B cell (primary cell): ENCODE measurements around the gene RGS7. TPM values are rescaled to one million over a fixed set of nuclear protein-coding genes. Genes with fewer than 3 reads are reported as not detected.

Experiments used
- ATAC-seq: fragments of 200-7000 bp; cut with Tn5 transposase; one replicate; pipeline ENCODE4 v1.10.0; 2021; ENCODE audit warnings: low read depth, mild to moderate bottlenecking, moderate number of reproducible peaks, moderate library complexity
- CTCF ChIA-PET: fragments of 350-600 bp; sonication (Branson Sonifier 250); formaldehyde crosslinking; loops from one replicate; lab custom pipeline; 2021; ENCODE audit warnings: antibody characterized with exemption, inconsistent platforms; lab: Charles Lee
- POLR2A ChIA-PET: fragments of 350-600 bp; sonication (Branson Sonifier 250); formaldehyde crosslinking; loops from one replicate; lab custom pipeline; 2021; ENCODE audit warnings: antibody characterized with exemption; lab: Charles Lee
- DNase-seq: peaks from one replicate; pipeline ENCODE4 v3.0.0; 2013
- H2AFZ ChIP-seq: 2 replicates; pipeline ENCODE4 v1.6.1; 2012; ENCODE audit warnings: mild to moderate bottlenecking, low read depth, low read length; ENCODE audit not compliant: insufficient read depth, poor library complexity, severe bottlenecking
- H3K27ac ChIP-seq, 2 donors: 1 replicate in 1 of 2; 2 replicates in 1 of 2; pipeline ENCODE4 v1.5.1; 2012 to 2013; ENCODE audit warnings: low read length in 2 of 2, mild to moderate bottlenecking in 2 of 2, moderate library complexity in 1 of 2
- H3K27me3 ChIP-seq, 4 experiments: fragments of 200-600 bp in 1 of 4; sonication (generic) in 1 of 4; replicated peaks in 1 of 4; 1 replicate in 2 of 4; 2 replicates in 2 of 4; pipeline versions ENCODE4 v1.6.1 to v1.7.0; 2013 to 2016; ENCODE audit warnings: low read length in 3 of 4, mild to moderate bottlenecking in 2 of 4, mixed read lengths in 1 of 4, moderate library complexity in 1 of 4; ENCODE audit not compliant: insufficient read depth in 4 of 4, control insufficient read depth in 3 of 4; ENCODE audit errors: control extremely low read depth in 1 of 4
- H3K36me3 ChIP-seq, 2 experiments: replicated peaks in 1 of 2; 1 replicate in 1 of 2; 2 replicates in 1 of 2; pipeline versions ENCODE4 v1.6.1 to v1.7.1; 2013; ENCODE audit warnings: low read length in 1 of 2; ENCODE audit not compliant: insufficient read depth in 2 of 2, control insufficient read depth in 1 of 2; ENCODE audit errors: control extremely low read depth in 1 of 2, extremely low read depth in 1 of 2
- H3K4me1 ChIP-seq, 2 donors: fragments of 200-600 bp in 1 of 2; sonication (generic) in 1 of 2; 1 replicate in 1 of 2; 2 replicates in 1 of 2; pipeline versions ENCODE4 v1.5.1 to v1.6.1; 2013 to 2017; ENCODE audit warnings: low read length in 2 of 2; ENCODE audit not compliant: control insufficient read depth in 2 of 2, insufficient read depth in 2 of 2
- H3K4me2 ChIP-seq: replicated peaks from 2 replicates; pipeline ENCODE3; 2012; ENCODE audit warnings: mild to moderate bottlenecking, low read depth, low read length; ENCODE audit not compliant: poor library complexity, severe bottlenecking
- H3K4me3 ChIP-seq, 5 experiments: fragments of 200-600 bp in 1 of 5; sonication (generic) in 1 of 5; 1 replicate in 3 of 5; 2 replicates in 2 of 5; pipeline versions ENCODE4 v1.5.1 to v1.7.0; 2011 to 2016; ENCODE audit warnings: low read length in 4 of 5, mild to moderate bottlenecking in 4 of 5, low read depth in 2 of 5, control low read depth in 1 of 5, moderate library complexity in 1 of 5; ENCODE audit not compliant: insufficient read depth in 1 of 5; ENCODE audit errors: control extremely low read depth in 1 of 5, extremely low read depth in 1 of 5
- H3K79me2 ChIP-seq: fragments of 200-600 bp; sonication (generic); one replicate; pipeline ENCODE4 v1.6.0; 2016; ENCODE audit warnings: low read length; ENCODE audit not compliant: control insufficient read depth, insufficient read depth
- H3K9ac ChIP-seq: fragments of 200-600 bp; sonication (generic); 2 replicates; pipeline ENCODE4 v1.6.1; 2017; ENCODE audit warnings: mild to moderate bottlenecking, low read length, moderate library complexity
- H3K9me3 ChIP-seq, 3 donors: one replicate each; pipeline versions ENCODE4 v1.6.1 to v1.7.1; 2013; ENCODE audit warnings: low read length in 2 of 3; ENCODE audit not compliant: control insufficient read depth in 2 of 3, insufficient read depth in 1 of 3; ENCODE audit errors: control extremely low read depth in 1 of 3
- H4K20me1 ChIP-seq: 2 replicates; pipeline ENCODE4 v1.6.0; 2012; ENCODE audit warnings: mild to moderate bottlenecking, low read length; ENCODE audit not compliant: insufficient read depth, control insufficient read depth, poor library complexity, severe bottlenecking
- H3K27ac Mint-ChIP-seq: one replicate; pipeline ENCODE4 v1.8.0; 2021; ENCODE audit warnings: mixed read lengths
- H3K27me3 Mint-ChIP-seq: one replicate; pipeline ENCODE4 v1.8.0; 2021; ENCODE audit warnings: mixed read lengths
- H3K4me1 Mint-ChIP-seq: one replicate; pipeline ENCODE4 v1.8.0; 2021; ENCODE audit warnings: mixed read lengths
- H3K4me3 Mint-ChIP-seq: one replicate; pipeline ENCODE4 v1.8.0; 2021; ENCODE audit warnings: mixed read lengths
- H3K9me3 Mint-ChIP-seq: one replicate; pipeline ENCODE4 v1.8.0; 2022; ENCODE audit warnings: mixed read lengths; ENCODE audit not compliant: insufficient read depth
- EZH2 ChIP-seq: IDR thresholded peaks from 2 replicates; pipeline ENCODE4 v1.6.1; 2012; ENCODE audit warnings: borderline replicate concordance, low read depth, mild to moderate bottlenecking, moderate library complexity, low read length; ENCODE audit not compliant: insufficient read depth, poor library complexity, severe bottlenecking
- WGBS: methylation state at CpG from one replicate; pipeline ENCODE4 v1.1.5; 2013; ENCODE audit warnings: missing lambda C conversion rate; ENCODE audit not compliant: insufficient coverage; 5-methylcytosine and 5-hydroxymethylcytosine counted together
- intact Hi-C: fragments of 100-400 bp; cut with micrococcal nuclease; formaldehyde crosslinking; loops from one replicate; pipeline ENCODE4 v1.10.0; 2022
- polyA plus RNA-seq: library from polyadenylated mRNA; depleted of rRNA; stranded (reverse); fragments of >200 nt; gene quantifications from 2 replicates; pipeline ENCODE4 v1.2.3, GENCODE V29; 2012
- total RNA-seq, 2 donors: library from RNA; stranded (reverse); fragments of 120-200 nt in 1 of 2; gene quantifications; 1 replicate in 1 of 2; 2 replicates in 1 of 2; pipeline versions ENCODE4 v1.2.3 to v1.2.4, GENCODE V29; 2013 to 2022
- TF ChIP-seq, protein P1 (sequence below): fragments of 200-600 bp; IDR thresholded peaks from one replicate; pipeline ENCODE4 v1.8.0; 2022; ENCODE audit warnings: antibody characterized with exemption, mild to moderate bottlenecking

RGS7 gene
- total and polyA plus RNA-seq, 2 donors (not counting 1 experiment from before 2014, with no cell fraction given): 0.15 to 1.8 TPM

DNA sequence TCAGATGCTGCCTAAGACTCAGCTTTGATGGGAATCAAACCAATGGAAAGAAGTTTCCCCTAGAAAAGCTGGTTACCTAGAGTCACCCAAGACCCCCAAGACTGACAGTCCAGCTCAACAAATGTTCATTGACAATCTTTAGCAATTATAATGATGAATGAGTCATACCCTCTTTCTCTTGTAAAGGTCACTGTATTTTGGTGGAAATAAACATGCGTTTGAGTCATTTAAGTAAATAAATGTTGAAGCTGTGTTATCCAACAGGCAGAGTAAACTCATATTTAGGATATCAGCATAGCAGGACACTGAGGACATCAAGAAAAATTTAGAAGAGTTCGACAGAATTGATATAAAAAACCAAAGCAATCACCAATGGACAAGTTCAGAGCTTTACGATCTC, 295.9 kb downstream of the RGS7 start:
- no peak for TF ChIP-seq EZH2
- TF ChIP-seq, protein P1, sequence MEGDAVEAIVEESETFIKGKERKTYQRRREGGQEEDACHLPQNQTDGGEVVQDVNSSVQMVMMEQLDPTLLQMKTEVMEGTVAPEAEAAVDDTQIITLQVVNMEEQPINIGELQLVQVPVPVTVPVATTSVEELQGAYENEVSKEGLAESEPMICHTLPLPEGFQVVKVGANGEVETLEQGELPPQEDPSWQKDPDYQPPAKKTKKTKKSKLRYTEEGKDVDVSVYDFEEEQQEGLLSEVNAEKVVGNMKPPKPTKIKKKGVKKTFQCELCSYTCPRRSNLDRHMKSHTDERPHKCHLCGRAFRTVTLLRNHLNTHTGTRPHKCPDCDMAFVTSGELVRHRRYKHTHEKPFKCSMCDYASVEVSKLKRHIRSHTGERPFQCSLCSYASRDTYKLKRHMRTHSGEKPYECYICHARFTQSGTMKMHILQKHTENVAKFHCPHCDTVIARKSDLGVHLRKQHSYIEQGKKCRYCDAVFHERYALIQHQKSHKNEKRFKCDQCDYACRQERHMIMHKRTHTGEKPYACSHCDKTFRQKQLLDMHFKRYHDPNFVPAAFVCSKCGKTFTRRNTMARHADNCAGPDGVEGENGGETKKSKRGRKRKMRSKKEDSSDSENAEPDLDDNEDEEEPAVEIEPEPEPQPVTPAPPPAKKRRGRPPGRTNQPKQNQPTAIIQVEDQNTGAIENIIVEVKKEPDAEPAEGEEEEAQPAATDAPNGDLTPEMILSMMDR: no peak
- no peaks in the 10 kb centered on the region for H3K36me3 ChIP-seq
- H3K4me1 ChIP-seq: no peaks in the 10 kb centered on the region
- Mint-ChIP-seq H3K4me1 (no peaks in the 10 kb centered on the region), H3K9me3 (no peaks in the 10 kb centered on the region), H3K4me3 (no peak overlapping the region), H3K27me3 (no peaks in the 10 kb centered on the region), H3K27ac (no peak overlapping the region)
- no peaks in the 10 kb centered on the region for H3K79me2 ChIP-seq
- H4K20me1 ChIP-seq: no peaks in the 10 kb centered on the region
- no peak overlapping the region for H3K4me2 ChIP-seq
- POLR2A ChIA-PET: no interaction called here
- no peak overlapping the region for H3K4me3 ChIP-seq
- no CpG with 5 or more reads among the region's 3 CpGs for WGBS
- H2AFZ ChIP-seq: no peak overlapping the region
- H3K9ac ChIP-seq: no peak overlapping the region
- no peak overlapping the region for H3K27ac ChIP-seq
- CTCF ChIA-PET: no interaction called here
- no peaks in the 10 kb centered on the region for H3K27me3 ChIP-seq
- DNase-seq (no peak), ATAC-seq (no peak)
- intact Hi-C loops: no loop called here
- no peaks in the 10 kb centered on the region for H3K9me3 ChIP-seq

DNA sequence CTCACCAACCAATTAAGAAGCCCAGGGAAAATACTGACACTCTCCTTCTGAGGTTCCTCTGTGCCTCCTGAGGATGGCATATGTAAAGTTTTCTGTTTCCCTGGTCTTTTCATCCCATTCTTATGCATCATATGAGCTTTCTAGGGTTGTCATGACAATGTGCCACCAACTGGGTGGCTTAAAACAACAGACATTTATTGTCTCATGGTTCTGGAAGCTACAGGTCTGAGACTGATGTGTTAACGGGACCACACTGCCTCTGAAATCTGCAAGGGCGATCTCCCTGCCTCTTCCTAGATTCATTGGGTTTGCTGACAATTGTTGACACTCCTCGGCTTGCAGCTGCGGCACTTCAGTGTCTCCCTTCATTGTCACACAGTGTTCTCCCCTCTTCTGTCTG, 308.4 kb downstream of the RGS7 start:
- no peak overlapping the region for H3K4me3 ChIP-seq
- H3K4me1 Mint-ChIP-seq: no peaks in the 10 kb centered on the region
- no peak overlapping the region for H3K4me3 Mint-ChIP-seq
- no peaks in the 10 kb centered on the region for H3K27me3 Mint-ChIP-seq
- ChIA-PET CTCF (no interaction called here), POLR2A (no interaction called here)
- ATAC-seq: no peak
- H3K9ac ChIP-seq: no peak overlapping the region
- H3K9me3 ChIP-seq: no peaks in the 10 kb centered on the region
- H3K9me3 Mint-ChIP-seq: peaks cover 2% of the 10 kb centered on the region
- H3K79me2 ChIP-seq: no peaks in the 10 kb centered on the region
- intact Hi-C loops: no loop called here
- no peak overlapping the region for H2AFZ ChIP-seq
- no peaks in the 10 kb centered on the region for H4K20me1 ChIP-seq
- H3K27ac ChIP-seq: no peak overlapping the region
- no peaks in the 10 kb centered on the region for H3K4me1 ChIP-seq
- DNase-seq: no peak
- H3K4me2 ChIP-seq: no peak overlapping the region
- no peaks in the 10 kb centered on the region for H3K27me3 ChIP-seq
- no peak for TF ChIP-seq EZH2
- TF ChIP-seq, protein P1: no peak
- H3K27ac Mint-ChIP-seq: no peak overlapping the region
- WGBS: 79% methylated on average over 4 of the region's 4 CpGs
- no peaks in the 10 kb centered on the region for H3K36me3 ChIP-seq
